BE2C (cell line): ENCODE data around the gene ARHGAP25.

Source experiments
- DNase-seq: peaks from one replicate; pipeline ENCODE4 v3.0.0-alpha.2; 2020
- H3K27me3 ChIP-seq: fragments of 250-450 bp; sonication (Bioruptor Pico); 2 replicates; pipeline ENCODE4 v1.5.1; 2020; ENCODE audit warnings: mild to moderate bottlenecking
- H3K36me3 ChIP-seq: fragments of 250-450 bp; sonication (Bioruptor Pico); 2 replicates; pipeline ENCODE4 v1.5.1; 2020; ENCODE audit warnings: mild to moderate bottlenecking
- H3K4me1 ChIP-seq: fragments of 250-450 bp; sonication (Bioruptor Pico); 2 replicates; pipeline ENCODE4 v1.5.1; 2020
- H3K4me3 ChIP-seq: 2 replicates; pipeline ENCODE4 v1.5.1; 2011; ENCODE audit warnings: low read depth, low read length
- H3K9me3 ChIP-seq: fragments of 250-450 bp; sonication (Bioruptor Pico); 2 replicates; pipeline ENCODE4 v1.5.1; 2020
- CTCF ChIP-seq: IDR thresholded peaks from 2 replicates; pipeline ENCODE4 v1.5.1; 2012; ENCODE audit warnings: mild to moderate bottlenecking, low read depth, low read length

The ARHGAP25 gene

GRCh38 chr2:68755071-68755470 is 20.5 kb downstream of the ARHGAP25 start:
- H3K27me3 ChIP-seq: no peaks in the 10 kb centered on the region
- H3K4me1 ChIP-seq: no peaks in the 10 kb centered on the region
- no peak overlapping the region for H3K4me3 ChIP-seq
- no peaks in the 10 kb centered on the region for H3K9me3 ChIP-seq
- H3K36me3 ChIP-seq: no peaks in the 10 kb centered on the region
- no peak for DNase-seq
- TF ChIP-seq CTCF: no peak

GRCh38 chr2:68756178-68756577 is 21.6 kb downstream of the ARHGAP25 start:
- Histone ChIP-seq H3K4me1 (no peaks in the 10 kb centered on the region), H3K27me3 (no peaks in the 10 kb centered on the region), H3K9me3 (no peaks in the 10 kb centered on the region), H3K36me3 (no peaks in the 10 kb centered on the region), H3K4me3 (no peak overlapping the region)
- TF ChIP-seq CTCF: no peak
- no peak for DNase-seq

GRCh38 chr2:68757081-68757480 is 22.5 kb downstream of the ARHGAP25 start:
- Histone ChIP-seq H3K4me1 (no peaks in the 10 kb centered on the region), H3K4me3 (no peak overlapping the region), H3K9me3 (no peaks in the 10 kb centered on the region), H3K27me3 (no peaks in the 10 kb centered on the region), H3K36me3 (no peaks in the 10 kb centered on the region)
- no peak for DNase-seq
- no peak for TF ChIP-seq CTCF

- Histone ChIP-seq H3K9me3 (no peaks in the 10 kb centered on the region), H3K4me1 (no peaks in the 10 kb centered on the region), H3K4me3 (no peak overlapping the region), H3K36me3 (no peaks in the 10 kb centered on the region), H3K27me3 (no peaks in the 10 kb centered on the region)
- DNase-seq: no peak
- TF ChIP-seq CTCF: no peak
Observed at GRCh38 chr2:68762100-68762499, 27.5 kb downstream of the ARHGAP25 start.

- H3K9me3 ChIP-seq: no peaks in the 10 kb centered on the region
- DNase-seq: no peak
- no peaks in the 10 kb centered on the region for H3K27me3 ChIP-seq
- no peak for TF ChIP-seq CTCF
- no peak overlapping the region for H3K4me3 ChIP-seq
- no peaks in the 10 kb centered on the region for H3K4me1 ChIP-seq
- H3K36me3 ChIP-seq: no peaks in the 10 kb centered on the region
Observed at GRCh38 chr2:68762665-68763064, 28.1 kb downstream of the ARHGAP25 start.

- no peak overlapping the region for H3K4me3 ChIP-seq
- H3K36me3 ChIP-seq: no peaks in the 10 kb centered on the region
- no peaks in the 10 kb centered on the region for H3K9me3 ChIP-seq
- no peak for DNase-seq
- no peak for TF ChIP-seq CTCF
- no peaks in the 10 kb centered on the region for H3K4me1 ChIP-seq
- no peaks in the 10 kb centered on the region for H3K27me3 ChIP-seq
Observed at GRCh38 chr2:68764041-68764805, 29.6 kb downstream of the ARHGAP25 start.
